MCF 10A (cell line): ENCODE data around the gene EMILIN1. TPM values are rescaled to one million over a fixed set of nuclear protein-coding genes. Genes with fewer than 3 reads are reported as not detected.

Source experiments
- Bru-seq: library from RNA; stranded (reverse); fragments of 400-500 nt; gene quantifications from one replicate; lab custom pipeline; 2021; lab: Mats Ljungman, UMichigan
- BruChase-seq, 2 experiments: library from RNA; stranded (reverse); fragments of 400-500 nt; gene quantifications; one replicate each; lab custom pipeline; 2021; lab: Mats Ljungman, UMichigan
- BruUV-seq: library from RNA; stranded (reverse); fragments of 400-500 nt; replicated peaks from 2 replicates; lab custom pipeline; 2021; lab: Mats Ljungman, UMichigan
- CTCF ChIA-PET: fragments of 300-600 bp; sonication (Branson Sonifier 250); formaldehyde crosslinking; extraction: SDS; loops from one replicate; lab custom pipeline; 2021; ENCODE audit warnings: antibody characterized with exemption, inconsistent platforms; lab: Yijun Ruan, JAX
- POLR2A ChIA-PET: fragments of 300-600, 350-650 bp; sonication (Branson Sonifier 250); formaldehyde crosslinking; extraction: SDS; loops from one replicate; lab custom pipeline; 2020; ENCODE audit warnings: antibody characterized with exemption, inconsistent platforms; lab: Yijun Ruan, JAX
- DNase-seq: peaks from one replicate; pipeline ENCODE4 v3.0.0-alpha.2; 2018; ENCODE audit not compliant: unreplicated experiment
- H3K27ac Mint-ChIP-seq: one replicate; pipeline ENCODE4 v1.8.0; 2022; ENCODE audit warnings: mild to moderate bottlenecking, low read depth, mixed read lengths; ENCODE audit not compliant: unreplicated experiment
- H3K27me3 Mint-ChIP-seq: one replicate; pipeline ENCODE4 v1.8.0; 2022; ENCODE audit warnings: mixed read lengths; ENCODE audit not compliant: insufficient read depth, unreplicated experiment
- H3K36me3 Mint-ChIP-seq: one replicate; pipeline ENCODE4 v1.8.0; 2022; ENCODE audit warnings: mild to moderate bottlenecking, moderate library complexity, mixed read lengths; ENCODE audit not compliant: insufficient read depth, unreplicated experiment
- H3K4me1 Mint-ChIP-seq: one replicate; pipeline ENCODE4 v1.8.0; 2022; ENCODE audit warnings: mixed read lengths; ENCODE audit not compliant: insufficient read depth, unreplicated experiment
- H3K4me3 Mint-ChIP-seq: one replicate; pipeline ENCODE4 v1.8.0; 2022; ENCODE audit warnings: mild to moderate bottlenecking, moderate library complexity, mixed read lengths; ENCODE audit not compliant: unreplicated experiment
- H3K9me3 Mint-ChIP-seq: one replicate; pipeline ENCODE4 v1.8.0; 2022; ENCODE audit warnings: mixed read lengths; ENCODE audit not compliant: unreplicated experiment
- CTCF ChIP-seq: fragments of 200-600 bp; IDR thresholded peaks from one replicate; pipeline ENCODE4 v1.8.0; 2022; ENCODE audit warnings: antibody characterized with exemption, mild to moderate bottlenecking; ENCODE audit not compliant: unreplicated experiment
- intact Hi-C: fragments of 100-400 bp; cut with micrococcal nuclease; formaldehyde crosslinking; loops from 2 replicates; pipeline ENCODE4 v1.14.1; 2022
- long read RNA-seq: library from polyadenylated mRNA; stranded (forward); transcript quantifications from one replicate; pipeline ENCODE4 v2.0.0, GENCODE V29; 2022
- total RNA-seq: library from RNA; stranded (reverse); gene quantifications from 2 replicates; pipeline ENCODE4 v1.2.3, GENCODE V29; 2022

EMILIN1 gene
- total RNA-seq (0.20 and 0.21 TPM in 2 replicates), Bru-seq, nascent RNA (not detected), BruChase-seq, experiment 1, labeled RNA remaining after a 6-hour chase (percentile 18 among the genes with signal in this experiment), BruChase-seq, experiment 2, labeled RNA remaining after a 2-hour chase (percentile 9 among the genes with signal in this experiment)
- long read RNA-seq: 0 reads

DNA sequence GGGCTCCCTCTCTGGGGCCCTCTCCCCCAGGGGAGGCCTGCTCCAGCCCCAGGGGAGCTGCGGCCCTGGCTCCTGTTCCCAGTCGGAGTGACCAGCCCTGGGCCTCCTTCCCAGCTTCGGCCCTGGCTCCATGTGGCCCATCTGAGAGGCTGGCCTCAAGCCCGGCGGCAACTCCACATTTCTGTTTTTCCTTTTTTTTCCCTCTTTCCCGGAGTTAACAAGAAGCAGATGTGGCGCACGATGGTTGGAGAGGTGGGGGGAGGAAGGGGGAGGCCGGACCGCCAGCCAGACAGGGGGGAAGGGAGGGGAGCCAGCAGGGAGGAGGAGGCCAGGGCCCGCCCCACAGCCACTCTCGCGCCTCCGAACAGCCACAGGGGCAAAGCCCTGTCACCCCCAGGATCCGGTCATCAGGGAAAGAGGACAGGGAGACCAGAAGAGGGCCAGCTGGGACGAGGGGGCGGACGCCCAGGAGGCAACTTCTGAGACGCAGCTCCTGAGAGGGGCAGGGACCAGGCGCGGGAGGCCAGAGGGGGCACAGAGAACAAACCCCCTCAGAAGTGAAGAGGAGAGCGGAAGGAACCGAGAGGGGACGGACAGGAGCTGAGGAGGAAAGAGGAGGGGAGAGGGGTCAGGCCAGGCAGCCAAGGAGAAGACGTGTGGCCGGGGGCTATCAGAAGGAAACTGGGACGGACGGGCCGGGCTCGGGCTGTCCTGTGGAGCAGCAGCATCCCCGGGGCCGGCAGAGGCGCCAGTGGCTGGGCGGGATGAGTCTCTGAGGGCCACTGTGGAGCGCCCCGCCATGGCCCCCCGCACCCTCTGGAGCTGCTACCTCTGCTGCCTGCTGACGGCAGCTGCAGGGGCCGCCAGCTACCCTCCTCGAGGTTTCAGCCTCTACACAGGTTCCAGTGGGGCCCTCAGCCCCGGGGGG lies at the start of gene EMILIN1:
EMILIN1 (plus strand) TSS at position 349 of the 928 bp plus-strand sequence; CDS start at position 800, 451 bp downstream.
- no peak for TF ChIP-seq CTCF
- Mint-ChIP-seq H3K4me3 (no peak within 1 kb of the TSS), H3K4me1 (peaks cover 18% of the 10 kb centered on the region), H3K27ac (peak within 1 kb of the TSS; percentile 20), H3K27me3 (peaks cover 28% of the 10 kb centered on the region), H3K36me3 (no peaks in the 10 kb centered on the region), H3K9me3 (no peaks in the 10 kb centered on the region)
- ChIA-PET CTCF (interaction anchor here (0.6 to 0.8 kb wide), 3 partner anchors 11 to 201 kb away, joined by 3 read pairs; no protein-coding TSS in a partner anchor), POLR2A (interaction anchor here (0.5 to 1.1 kb wide), 4 partner anchors 23 to 378 kb away, joined by 3 to 4 read pairs (median 3); partner anchors contain the start of gene AGBL5)
- intact Hi-C loops: no loop called here
- no peak for DNase-seq
- BruUV-seq: no TSS peak

GRCh38 chr2:27029051-27029450 lies 49.4 kb upstream of the EMILIN1 start:
- peaks cover 13% of the 10 kb centered on the region for H3K4me1 Mint-ChIP-seq
- no peak overlapping the region for H3K4me3 Mint-ChIP-seq
- CTCF ChIA-PET: interaction anchor here (0.9 to 1.1 kb wide), 2 partner anchors 67 kb away, joined by 4 to 7 read pairs; no protein-coding TSS in a partner anchor
- no peak for TF ChIP-seq CTCF
- BruUV-seq: no TSS peak
- no peaks in the 10 kb centered on the region for H3K9me3 Mint-ChIP-seq
- no peaks in the 10 kb centered on the region for H3K27me3 Mint-ChIP-seq
- POLR2A ChIA-PET: interaction anchor here (1.4 kb wide), 1 partner anchor 57 kb away, joined by 4 read pairs; no protein-coding TSS in a partner anchor
- H3K36me3 Mint-ChIP-seq: peaks cover 21% of the 10 kb centered on the region
- no peak overlapping the region for H3K27ac Mint-ChIP-seq
- intact Hi-C loops: no loop called here
- no peak for DNase-seq

DNA sequence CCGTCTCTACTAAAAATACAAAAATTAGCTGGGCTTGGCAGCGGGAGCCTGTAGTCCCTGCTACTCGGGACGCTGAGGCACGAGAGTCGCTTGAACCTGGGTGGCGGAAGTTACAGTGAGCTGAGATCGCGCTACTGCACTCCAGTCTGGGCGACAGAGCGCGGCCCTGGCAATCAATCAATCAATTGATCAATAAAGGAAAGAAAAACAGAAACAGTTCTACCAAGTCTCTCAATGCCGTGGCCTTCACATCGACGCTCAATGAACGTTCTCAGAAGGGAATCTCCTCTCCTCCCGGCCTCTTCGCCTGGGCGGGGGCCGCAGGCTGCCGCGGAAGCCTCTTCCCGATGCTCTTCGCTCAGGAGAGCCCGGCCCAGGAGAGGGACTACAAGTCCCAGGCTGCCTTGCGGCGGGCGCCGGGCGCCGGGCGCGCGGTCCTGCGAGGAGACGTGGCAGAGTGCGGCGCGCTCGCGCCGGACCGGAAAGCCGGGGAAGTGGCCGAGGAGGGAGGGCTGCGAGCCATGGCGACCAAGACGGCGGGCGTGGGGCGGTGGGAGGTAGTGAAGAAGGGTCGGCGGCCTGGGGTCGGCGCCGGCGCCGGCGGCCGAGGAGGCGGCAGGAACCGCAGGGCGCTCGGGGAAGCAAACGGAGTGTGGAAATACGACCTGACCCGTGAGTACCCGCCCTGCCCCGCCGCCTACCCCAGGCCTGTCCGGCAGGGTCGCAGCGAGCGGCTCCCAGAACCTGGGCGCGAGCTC lies 45.7 kb upstream of the EMILIN1 start, which contains the start of gene TMEM214:
TMEM214 (plus strand) TSS at position 471 of the 758 bp plus-strand sequence; CDS start at position 522, 51 bp downstream.
- intact Hi-C loops: loop anchor here (1.0 kb wide), 1 partner anchor 18 kb away; no protein-coding TSS in a partner anchor
- H3K4me1 Mint-ChIP-seq: peaks cover 14% of the 10 kb centered on the region
- H3K9me3 Mint-ChIP-seq: no peaks in the 10 kb centered on the region
- H3K36me3 Mint-ChIP-seq: peaks cover 36% of the 10 kb centered on the region
- ChIA-PET CTCF (interaction anchor here (0.6 to 1.3 kb wide), 5 partner anchors 9 to 71 kb away, joined by 3 to 6 read pairs (median 4); no protein-coding TSS in a partner anchor), POLR2A (interaction anchor here (0.6 to 4.0 kb wide), 7 partner anchors 9 to 66 kb away, joined by 3 to 38 read pairs (median 3); partner anchors contain the start of genes AGBL5 and OST4)
- DNase-seq: peak; percentile 86
- no peaks in the 10 kb centered on the region for H3K27me3 Mint-ChIP-seq
- no peak for TF ChIP-seq CTCF
- H3K4me3 Mint-ChIP-seq: peak within 1 kb of the TSS; percentile 96
- BruUV-seq: no TSS peak
- H3K27ac Mint-ChIP-seq: peak within 1 kb of the TSS; percentile 89
